ENCODE data around the gene PLXNA2.
A peak's percentile ranks its signal among the peaks of the same experiment; 100 is the strongest.

The PLXNA2 gene

GRCh38 chr1:208268541-208269337 lies 24.6 kb upstream of the PLXNA2 start:
- DNase-seq (ENCODE audit: low spot score), result no peak

- DNase-seq (ENCODE audit: low spot score), result no peak
Observed at GRCh38 chr1:208265525-208265924, 21.3 kb upstream of the PLXNA2 start.

GRCh38 chr1:208265122-208265469 lies 20.9 kb upstream of the PLXNA2 start:
- no peak for DNase-seq (ENCODE audit: low spot score)

GRCh38 chr1:208264469-208265121 lies 20.4 kb upstream of the PLXNA2 start:
- no peak for DNase-seq (ENCODE audit: low spot score)

- no peak for DNase-seq (ENCODE audit: low spot score)
Observed at GRCh38 chr1:208261874-208262273, 17.7 kb upstream of the PLXNA2 start.

GRCh38 chr1:208258277-208258676 lies 14.1 kb upstream of the PLXNA2 start:
- no peak for DNase-seq (ENCODE audit: low spot score)

GRCh38 chr1:208257351-208257750 lies 13.2 kb upstream of the PLXNA2 start:
- no peak for DNase-seq (ENCODE audit: low spot score)

- DNase-seq (ENCODE audit: low spot score), result no peak
Observed at GRCh38 chr1:208256556-208256955, 12.4 kb upstream of the PLXNA2 start.

GRCh38 chr1:208256091-208256490 lies 11.9 kb upstream of the PLXNA2 start:
- DNase-seq (ENCODE audit: low spot score), result peak; percentile 76

GRCh38 chr1:208254862-208255261 lies 10.7 kb upstream of the PLXNA2 start:
- DNase-seq (ENCODE audit: low spot score), result no peak

- no peak for DNase-seq (ENCODE audit: low spot score)
Observed at GRCh38 chr1:208254376-208254775, 10.2 kb upstream of the PLXNA2 start.

GRCh38 chr1:208252836-208253576 lies 8.8 kb upstream of the PLXNA2 start:
- no peak for DNase-seq (ENCODE audit: low spot score)

GRCh38 chr1:208251911-208252835 lies 8.0 kb upstream of the PLXNA2 start:
- DNase-seq (ENCODE audit: low spot score), result peak; percentile 66

- peak; percentile 60 for DNase-seq (ENCODE audit: low spot score)
Observed at GRCh38 chr1:208251015-208251414, 6.8 kb upstream of the PLXNA2 start.

- DNase-seq (ENCODE audit: low spot score), result no peak
Observed at GRCh38 chr1:208250613-208251012, 6.4 kb upstream of the PLXNA2 start.

GRCh38 chr1:208248991-208249696 lies 5.0 kb upstream of the PLXNA2 start:
- DNase-seq (ENCODE audit: low spot score), result no peak

- DNase-seq (ENCODE audit: low spot score), result no peak
Observed at GRCh38 chr1:208248307-208248801, 4.2 kb upstream of the PLXNA2 start.

GRCh38 chr1:208247696-208248095 lies 3.5 kb upstream of the PLXNA2 start:
- DNase-seq (ENCODE audit: low spot score), result no peak

GRCh38 chr1:208245185-208245705 lies 1.1 kb upstream of the PLXNA2 start:
- peak; percentile 93 for DNase-seq (ENCODE audit: low spot score)

GRCh38 chr1:208243527-208243966 lies 637 bp downstream of the PLXNA2 start:
- DNase-seq (ENCODE audit: low spot score), result no peak

All from SK-N-DZ (cell line).